ENCODE data around the gene MRAS. TPM values are rescaled to one million over a fixed set of nuclear protein-coding genes. Genes with fewer than 3 reads are reported as not detected.

MRAS gene
- total and polyA plus RNA-seq, 2 of the 13 experiments (the other 11 are each of a cell fraction or from before 2014, with no cell fraction given) = 8.8 to 36.2 TPM

DNA sequence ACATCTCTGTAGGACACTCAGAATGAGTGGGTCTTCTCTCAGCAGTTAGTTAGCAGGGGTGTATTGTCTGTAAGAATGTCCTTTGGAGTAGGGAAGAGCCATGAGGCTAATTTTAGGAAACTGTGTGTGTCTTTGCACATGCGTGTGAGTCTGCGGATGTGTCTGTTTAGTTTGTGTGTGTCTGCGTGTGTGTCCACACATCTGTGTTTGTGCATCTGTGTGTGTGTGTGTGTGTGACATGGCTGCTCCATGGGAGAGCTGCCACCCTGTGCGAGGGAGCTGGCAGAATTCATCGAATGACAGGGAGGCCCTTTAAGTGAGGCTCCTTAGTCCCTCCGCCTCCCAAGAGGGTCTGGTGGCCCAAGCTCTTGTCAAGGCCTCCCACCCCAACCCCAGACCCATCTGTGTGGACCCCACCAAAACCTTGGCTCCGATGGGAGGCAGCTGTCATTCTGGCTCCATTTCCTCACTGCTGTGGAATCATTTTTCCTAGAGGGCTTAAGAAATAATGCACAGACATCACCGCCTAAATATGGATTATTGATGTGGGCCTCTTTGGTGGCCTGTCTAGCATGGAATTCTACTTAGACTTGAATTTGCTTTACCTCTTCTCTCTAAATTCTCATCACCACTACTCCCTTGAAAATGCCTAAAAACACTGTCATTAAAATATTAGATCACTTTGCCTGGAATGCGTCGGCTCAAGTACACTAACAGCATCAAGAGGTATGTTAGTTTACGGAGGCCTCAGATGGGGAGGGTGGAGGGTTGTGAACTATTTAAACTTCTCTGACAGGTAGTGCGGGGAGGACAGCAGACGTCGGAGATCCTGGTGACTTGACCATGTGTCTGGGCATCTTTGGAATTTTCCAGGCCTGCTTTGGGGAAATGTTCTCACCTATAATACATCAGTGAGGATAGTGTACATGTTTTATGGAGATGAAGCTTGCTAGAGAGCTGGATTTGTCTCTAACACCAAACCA lies 95.4 kb downstream of the MRAS start:
- BruUV-seq (replicated peaks) = no TSS peak
- Histone ChIP-seq H3K27ac (ENCODE audit: extremely low read length, insufficient read depth, low read length) (no peak overlapping the region), H3K27me3 (ENCODE audit: control insufficient read depth in 1 of 2, insufficient read depth in 2 of 2, low read length in 2 of 2) (no peaks in the 10 kb centered on the region), H3K36me3 (replicated peaks in 1 of 2; ENCODE audit: control insufficient read depth in 1 of 2, insufficient read depth in 2 of 2, low read length in 2 of 2) (no peaks in the 10 kb centered on the region), H3K79me2 (ENCODE audit: insufficient read depth, low read length) (no peaks in the 10 kb centered on the region), H2AFZ (ENCODE audit: low read length) (no peak overlapping the region), H3K4me2 (ENCODE audit: low read depth, low read length) (no peak overlapping the region), H3K4me3 (replicated peaks in 1 of 3; ENCODE audit: insufficient read depth in 1 of 3, low read depth in 2 of 3, low read length in 3 of 3) (no peak overlapping the region), H3K9me3 (ENCODE audit: low read length) (no peaks in the 10 kb centered on the region), H3K4me1 (ENCODE audit: insufficient read depth, low read length) (peaks cover 24% of the 10 kb centered on the region), H3K9ac (ENCODE audit: insufficient read depth, low read depth, low read length) (no peak overlapping the region), H4K20me1 (ENCODE audit: insufficient read depth, low read length) (no peaks in the 10 kb centered on the region)
- POLR2A ChIA-PET = no interaction called here
- in situ Hi-C loops (cut with HindIII; ENCODE audit: extremely low pct_ligation_motif_present, low pct_unique_long_range_greater_than_20kb) = no loop called here
- intact Hi-C loops (cut with micrococcal nuclease; ENCODE audit: unreplicated experiment) = no loop called here
- 96% methylated on average over 12 of the region's 14 CpGs for WGBS (ENCODE audit: low lambda C conversion rate)
- FAIRE-seq (no peak), ATAC-seq (no peak), DNase-seq (ENCODE audit: low spot score) (no peak)
- TF ChIP-seq NONO (IDR thresholded peaks at IDR 0.05) = no peak
- TF ChIP-seq NONO (CRISPR knock-in tag; conservative IDR thresholded peaks at IDR 0.05) = no peak
- TF ChIP-seq, protein P1, sequence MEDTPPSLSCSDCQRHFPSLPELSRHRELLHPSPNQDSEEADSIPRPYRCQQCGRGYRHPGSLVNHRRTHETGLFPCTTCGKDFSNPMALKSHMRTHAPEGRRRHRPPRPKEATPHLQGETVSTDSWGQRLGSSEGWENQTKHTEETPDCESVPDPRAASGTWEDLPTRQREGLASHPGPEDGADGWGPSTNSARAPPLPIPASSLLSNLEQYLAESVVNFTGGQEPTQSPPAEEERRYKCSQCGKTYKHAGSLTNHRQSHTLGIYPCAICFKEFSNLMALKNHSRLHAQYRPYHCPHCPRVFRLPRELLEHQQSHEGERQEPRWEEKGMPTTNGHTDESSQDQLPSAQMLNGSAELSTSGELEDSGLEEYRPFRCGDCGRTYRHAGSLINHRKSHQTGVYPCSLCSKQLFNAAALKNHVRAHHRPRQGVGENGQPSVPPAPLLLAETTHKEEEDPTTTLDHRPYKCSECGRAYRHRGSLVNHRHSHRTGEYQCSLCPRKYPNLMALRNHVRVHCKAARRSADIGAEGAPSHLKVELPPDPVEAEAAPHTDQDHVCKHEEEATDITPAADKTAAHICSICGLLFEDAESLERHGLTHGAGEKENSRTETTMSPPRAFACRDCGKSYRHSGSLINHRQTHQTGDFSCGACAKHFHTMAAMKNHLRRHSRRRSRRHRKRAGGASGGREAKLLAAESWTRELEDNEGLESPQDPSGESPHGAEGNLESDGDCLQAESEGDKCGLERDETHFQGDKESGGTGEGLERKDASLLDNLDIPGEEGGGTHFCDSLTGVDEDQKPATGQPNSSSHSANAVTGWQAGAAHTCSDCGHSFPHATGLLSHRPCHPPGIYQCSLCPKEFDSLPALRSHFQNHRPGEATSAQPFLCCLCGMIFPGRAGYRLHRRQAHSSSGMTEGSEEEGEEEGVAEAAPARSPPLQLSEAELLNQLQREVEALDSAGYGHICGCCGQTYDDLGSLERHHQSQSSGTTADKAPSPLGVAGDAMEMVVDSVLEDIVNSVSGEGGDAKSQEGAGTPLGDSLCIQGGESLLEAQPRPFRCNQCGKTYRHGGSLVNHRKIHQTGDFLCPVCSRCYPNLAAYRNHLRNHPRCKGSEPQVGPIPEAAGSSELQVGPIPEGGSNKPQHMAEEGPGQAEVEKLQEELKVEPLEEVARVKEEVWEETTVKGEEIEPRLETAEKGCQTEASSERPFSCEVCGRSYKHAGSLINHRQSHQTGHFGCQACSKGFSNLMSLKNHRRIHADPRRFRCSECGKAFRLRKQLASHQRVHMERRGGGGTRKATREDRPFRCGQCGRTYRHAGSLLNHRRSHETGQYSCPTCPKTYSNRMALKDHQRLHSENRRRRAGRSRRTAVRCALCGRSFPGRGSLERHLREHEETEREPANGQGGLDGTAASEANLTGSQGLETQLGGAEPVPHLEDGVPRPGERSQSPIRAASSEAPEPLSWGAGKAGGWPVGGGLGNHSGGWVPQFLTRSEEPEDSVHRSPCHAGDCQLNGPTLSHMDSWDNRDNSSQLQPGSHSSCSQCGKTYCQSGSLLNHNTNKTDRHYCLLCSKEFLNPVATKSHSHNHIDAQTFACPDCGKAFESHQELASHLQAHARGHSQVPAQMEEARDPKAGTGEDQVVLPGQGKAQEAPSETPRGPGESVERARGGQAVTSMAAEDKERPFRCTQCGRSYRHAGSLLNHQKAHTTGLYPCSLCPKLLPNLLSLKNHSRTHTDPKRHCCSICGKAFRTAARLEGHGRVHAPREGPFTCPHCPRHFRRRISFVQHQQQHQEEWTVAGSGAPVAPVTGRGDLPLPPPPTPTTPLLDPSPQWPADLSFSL (CRISPR knock-in tag; IDR thresholded peaks at IDR 0.05) = no peak
- TF ChIP-seq, protein P2, sequence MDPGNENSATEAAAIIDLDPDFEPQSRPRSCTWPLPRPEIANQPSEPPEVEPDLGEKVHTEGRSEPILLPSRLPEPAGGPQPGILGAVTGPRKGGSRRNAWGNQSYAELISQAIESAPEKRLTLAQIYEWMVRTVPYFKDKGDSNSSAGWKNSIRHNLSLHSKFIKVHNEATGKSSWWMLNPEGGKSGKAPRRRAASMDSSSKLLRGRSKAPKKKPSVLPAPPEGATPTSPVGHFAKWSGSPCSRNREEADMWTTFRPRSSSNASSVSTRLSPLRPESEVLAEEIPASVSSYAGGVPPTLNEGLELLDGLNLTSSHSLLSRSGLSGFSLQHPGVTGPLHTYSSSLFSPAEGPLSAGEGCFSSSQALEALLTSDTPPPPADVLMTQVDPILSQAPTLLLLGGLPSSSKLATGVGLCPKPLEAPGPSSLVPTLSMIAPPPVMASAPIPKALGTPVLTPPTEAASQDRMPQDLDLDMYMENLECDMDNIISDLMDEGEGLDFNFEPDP (CRISPR knock-in tag; conservative IDR thresholded peaks at IDR 0.05) = no peak
- TF ChIP-seq, protein P3, sequence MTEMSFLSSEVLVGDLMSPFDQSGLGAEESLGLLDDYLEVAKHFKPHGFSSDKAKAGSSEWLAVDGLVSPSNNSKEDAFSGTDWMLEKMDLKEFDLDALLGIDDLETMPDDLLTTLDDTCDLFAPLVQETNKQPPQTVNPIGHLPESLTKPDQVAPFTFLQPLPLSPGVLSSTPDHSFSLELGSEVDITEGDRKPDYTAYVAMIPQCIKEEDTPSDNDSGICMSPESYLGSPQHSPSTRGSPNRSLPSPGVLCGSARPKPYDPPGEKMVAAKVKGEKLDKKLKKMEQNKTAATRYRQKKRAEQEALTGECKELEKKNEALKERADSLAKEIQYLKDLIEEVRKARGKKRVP (CRISPR knock-in tag; IDR thresholded peaks at IDR 0.05) = no peak
- TF ChIP-seq, protein P4, sequence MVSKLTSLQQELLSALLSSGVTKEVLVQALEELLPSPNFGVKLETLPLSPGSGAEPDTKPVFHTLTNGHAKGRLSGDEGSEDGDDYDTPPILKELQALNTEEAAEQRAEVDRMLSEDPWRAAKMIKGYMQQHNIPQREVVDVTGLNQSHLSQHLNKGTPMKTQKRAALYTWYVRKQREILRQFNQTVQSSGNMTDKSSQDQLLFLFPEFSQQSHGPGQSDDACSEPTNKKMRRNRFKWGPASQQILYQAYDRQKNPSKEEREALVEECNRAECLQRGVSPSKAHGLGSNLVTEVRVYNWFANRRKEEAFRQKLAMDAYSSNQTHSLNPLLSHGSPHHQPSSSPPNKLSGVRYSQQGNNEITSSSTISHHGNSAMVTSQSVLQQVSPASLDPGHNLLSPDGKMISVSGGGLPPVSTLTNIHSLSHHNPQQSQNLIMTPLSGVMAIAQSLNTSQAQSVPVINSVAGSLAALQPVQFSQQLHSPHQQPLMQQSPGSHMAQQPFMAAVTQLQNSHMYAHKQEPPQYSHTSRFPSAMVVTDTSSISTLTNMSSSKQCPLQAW (CRISPR knock-in tag; IDR thresholded peaks at IDR 0.05) = no peak
- TF ChIP-seq CENPX (CRISPR knock-in tag; IDR thresholded peaks at IDR 0.05) = no peak
- TF ChIP-seq TGIF2 (CRISPR knock-in tag; IDR thresholded peaks at IDR 0.05) = no peak
- TF ChIP-seq HDAC2 (CRISPR knock-in tag; IDR thresholded peaks at IDR 0.05) = no peak
- CTCF ChIA-PET (ENCODE audit: low intra/inter-chr PET ratio, low total read pairs) = no interaction called here
